Transverse colon (tissue), 4 donors: ENCODE measurements around the gene FOXP1.

Experiments
- CTCF ChIP-seq, 5 experiments: fragments of 200-600 bp in 3 of 5; fragments of 450-650 bp in 2 of 5; sonication (generic) in 3 of 5; IDR thresholded peaks; 1 replicate in 2 of 5; 2 replicates in 3 of 5; pipeline ENCODE4 v1.5.1; 2016 to 2017; ENCODE audit warnings: antibody characterized with exemption in 5 of 5, inconsistent platforms in 3 of 5, mild to moderate bottlenecking in 2 of 5, moderate library complexity in 1 of 5
- POLR2AphosphoS5 ChIP-seq, 3 donors: sonication (generic); formaldehyde crosslinking; IDR thresholded peaks; one replicate each; pipeline ENCODE4 v1.6.1; 2016; ENCODE audit warnings: antibody characterized with exemption in 3 of 3

- TF ChIP-seq CTCF (IDR thresholded peaks at IDR 0.05): no peak
- no peak for TF ChIP-seq POLR2AphosphoS5 (IDR thresholded peaks at IDR 0.05)
These were observed 450.4 kb downstream of the FOXP1 start for GRCh38 chr3:71132995-71133730.
